DND-41 (cell line): ENCODE results near the gene PNLIPRP3.

ENCODE experiments used
- ATAC-seq: fragments of 200-7000 bp; cut with Tn5 transposase; 3 replicates; pipeline ENCODE4 v1.9.1; 2021; ENCODE audit warnings: low read depth; ENCODE audit not compliant: insufficient read depth
- DNase-seq: peaks from one replicate; pipeline ENCODE4 v3.0.0-alpha.2; 2020
- H2AFZ ChIP-seq: 2 replicates; pipeline ENCODE4 v1.6.0; 2012; ENCODE audit warnings: low read depth, low read length
- H3K27ac ChIP-seq: 2 replicates; pipeline ENCODE4 v1.5.1; 2012; ENCODE audit warnings: low read length, inconsistent platforms
- H3K27me3 ChIP-seq: fragments of 200-600 bp; sonication (generic); 2 replicates; pipeline ENCODE4 v1.6.0; 2012; ENCODE audit warnings: low read length, mild to moderate bottlenecking, inconsistent platforms; ENCODE audit not compliant: insufficient read depth, poor library complexity
- H3K36me3 ChIP-seq: 2 replicates; pipeline ENCODE4 v1.5.1; 2012; ENCODE audit warnings: low read length, inconsistent platforms; ENCODE audit not compliant: insufficient read depth
- H3K4me1 ChIP-seq: 2 replicates; pipeline ENCODE4 v1.5.1; 2012; ENCODE audit warnings: mild to moderate bottlenecking, low read length; ENCODE audit not compliant: insufficient read depth
- H3K4me2 ChIP-seq: 2 replicates; pipeline ENCODE4 v1.6.0; 2012; ENCODE audit warnings: mild to moderate bottlenecking, moderate library complexity, low read length, inconsistent platforms; ENCODE audit not compliant: insufficient read depth
- H3K4me3 ChIP-seq, 2 experiments: fragments of 200-600 bp in 1 of 2; shearing (Covaris generic) in 1 of 2; 2 replicates each; pipeline ENCODE4 v1.5.1; 2012 to 2016; ENCODE audit warnings: inconsistent platforms in 2 of 2, low read length in 2 of 2, mild to moderate bottlenecking in 2 of 2, low read depth in 1 of 2, moderate library complexity in 1 of 2
- H3K79me2 ChIP-seq: 2 replicates; pipeline ENCODE4 v1.6.0; 2012; ENCODE audit warnings: low read length, inconsistent platforms; ENCODE audit not compliant: insufficient read depth
- H3K9ac ChIP-seq: 2 replicates; pipeline ENCODE4 v1.6.0; 2012; ENCODE audit warnings: low read depth, mild to moderate bottlenecking, inconsistent platforms, low read length, moderate library complexity
- H3K9me3 ChIP-seq: 2 replicates; pipeline ENCODE4 v1.5.1; 2012; ENCODE audit warnings: low read length, moderate library complexity, mild to moderate bottlenecking, inconsistent platforms; ENCODE audit not compliant: insufficient read depth, severe bottlenecking
- H4K20me1 ChIP-seq: 2 replicates; pipeline ENCODE4 v1.6.0; 2012; ENCODE audit warnings: low read length; ENCODE audit not compliant: insufficient read depth
- EZH2 ChIP-seq: IDR thresholded peaks from 3 replicates; pipeline ENCODE4 v1.6.1; 2012; ENCODE audit warnings: borderline replicate concordance, low read depth, mild to moderate bottlenecking, moderate library complexity, low read length, inconsistent platforms; ENCODE audit not compliant: severe bottlenecking
- TF ChIP-seq, protein P1 (sequence below): IDR thresholded peaks from 2 replicates; pipeline ENCODE4 v1.5.1; 2012; ENCODE audit warnings: borderline replicate concordance, low read length, moderate library complexity, mild to moderate bottlenecking; ENCODE audit not compliant: poor library complexity, severe bottlenecking; ENCODE audit errors: extremely low read depth

The PNLIPRP3 gene

DNA sequence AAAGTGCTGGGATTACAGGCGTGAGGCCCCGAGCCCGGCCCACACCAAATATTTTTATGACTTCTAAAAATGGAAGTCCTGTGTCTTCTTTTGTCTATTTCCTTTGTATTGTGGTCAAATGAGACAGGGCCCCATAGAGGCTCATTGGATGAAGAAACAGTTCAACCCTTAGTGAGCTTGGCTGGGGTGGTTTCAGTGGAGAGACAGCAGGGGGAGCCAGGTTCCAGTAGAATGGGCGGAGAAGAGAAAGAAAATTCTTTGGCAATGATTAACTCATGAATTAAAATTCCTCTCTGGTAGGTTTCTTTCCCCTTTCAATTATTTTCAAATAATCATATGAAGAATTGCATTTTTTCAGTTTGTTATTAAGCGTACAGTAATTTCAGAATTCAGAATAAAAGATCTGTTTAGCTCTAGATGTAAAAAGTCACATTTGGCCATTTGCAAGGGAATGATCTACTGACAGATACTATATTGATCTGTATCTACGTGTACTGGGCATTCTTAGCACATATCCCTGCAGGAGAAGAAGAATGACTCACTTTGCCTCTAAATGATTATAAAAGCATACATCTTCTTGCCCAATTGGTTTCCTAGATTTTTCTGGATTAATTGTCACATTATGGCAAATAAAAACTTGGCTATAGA lies 43.2 kb downstream of the PNLIPRP3 start:
- H3K9ac ChIP-seq, result no peak overlapping the region
- no peaks in the 10 kb centered on the region for H4K20me1 ChIP-seq
- H3K9me3 ChIP-seq, result no peaks in the 10 kb centered on the region
- TF ChIP-seq, protein P1, sequence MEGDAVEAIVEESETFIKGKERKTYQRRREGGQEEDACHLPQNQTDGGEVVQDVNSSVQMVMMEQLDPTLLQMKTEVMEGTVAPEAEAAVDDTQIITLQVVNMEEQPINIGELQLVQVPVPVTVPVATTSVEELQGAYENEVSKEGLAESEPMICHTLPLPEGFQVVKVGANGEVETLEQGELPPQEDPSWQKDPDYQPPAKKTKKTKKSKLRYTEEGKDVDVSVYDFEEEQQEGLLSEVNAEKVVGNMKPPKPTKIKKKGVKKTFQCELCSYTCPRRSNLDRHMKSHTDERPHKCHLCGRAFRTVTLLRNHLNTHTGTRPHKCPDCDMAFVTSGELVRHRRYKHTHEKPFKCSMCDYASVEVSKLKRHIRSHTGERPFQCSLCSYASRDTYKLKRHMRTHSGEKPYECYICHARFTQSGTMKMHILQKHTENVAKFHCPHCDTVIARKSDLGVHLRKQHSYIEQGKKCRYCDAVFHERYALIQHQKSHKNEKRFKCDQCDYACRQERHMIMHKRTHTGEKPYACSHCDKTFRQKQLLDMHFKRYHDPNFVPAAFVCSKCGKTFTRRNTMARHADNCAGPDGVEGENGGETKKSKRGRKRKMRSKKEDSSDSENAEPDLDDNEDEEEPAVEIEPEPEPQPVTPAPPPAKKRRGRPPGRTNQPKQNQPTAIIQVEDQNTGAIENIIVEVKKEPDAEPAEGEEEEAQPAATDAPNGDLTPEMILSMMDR, result peak; percentile 36
- TF ChIP-seq EZH2, result no peak
- H2AFZ ChIP-seq, result no peak overlapping the region
- no peaks in the 10 kb centered on the region for H3K36me3 ChIP-seq
- ATAC-seq (no peak), DNase-seq (no peak)
- H3K27me3 ChIP-seq, result peaks cover 3% of the 10 kb centered on the region
- H3K4me1 ChIP-seq, result no peaks in the 10 kb centered on the region
- H3K27ac ChIP-seq, result no peak overlapping the region
- no peak overlapping the region for H3K4me2 ChIP-seq
- no peak overlapping the region for H3K4me3 ChIP-seq
- no peaks in the 10 kb centered on the region for H3K79me2 ChIP-seq

DNA sequence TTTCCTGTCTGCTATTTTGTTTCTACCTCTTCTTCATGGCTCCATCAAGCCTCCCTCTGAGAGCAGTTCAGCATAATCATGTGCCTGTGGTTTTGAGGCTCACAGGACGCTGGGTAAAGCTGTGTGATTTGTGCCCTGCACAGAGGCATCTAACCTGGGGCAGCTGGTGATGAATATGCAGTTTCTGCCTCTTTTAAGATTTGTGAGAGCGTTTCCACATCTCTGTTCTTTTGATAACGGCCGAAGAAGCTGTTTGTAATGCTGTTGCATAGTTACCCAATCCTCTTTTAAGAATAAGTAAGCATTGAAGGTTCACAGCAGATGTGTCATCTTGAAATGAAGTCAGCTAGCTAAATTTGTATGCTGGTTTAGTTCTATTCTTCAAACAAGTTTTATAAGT lies 45.2 kb downstream of the PNLIPRP3 start:
- Histone ChIP-seq H3K36me3 (no peaks in the 10 kb centered on the region), H3K9ac (no peak overlapping the region), H3K27ac (no peak overlapping the region), H3K4me3 (no peak overlapping the region), H3K9me3 (no peaks in the 10 kb centered on the region), H3K4me2 (no peak overlapping the region), H3K27me3 (peaks cover 3% of the 10 kb centered on the region), H4K20me1 (no peaks in the 10 kb centered on the region), H3K79me2 (no peaks in the 10 kb centered on the region), H3K4me1 (no peaks in the 10 kb centered on the region), H2AFZ (no peak overlapping the region)
- DNase-seq (no peak), ATAC-seq (no peak)
- no peak for TF ChIP-seq EZH2
- TF ChIP-seq, protein P1, result no peak

DNA sequence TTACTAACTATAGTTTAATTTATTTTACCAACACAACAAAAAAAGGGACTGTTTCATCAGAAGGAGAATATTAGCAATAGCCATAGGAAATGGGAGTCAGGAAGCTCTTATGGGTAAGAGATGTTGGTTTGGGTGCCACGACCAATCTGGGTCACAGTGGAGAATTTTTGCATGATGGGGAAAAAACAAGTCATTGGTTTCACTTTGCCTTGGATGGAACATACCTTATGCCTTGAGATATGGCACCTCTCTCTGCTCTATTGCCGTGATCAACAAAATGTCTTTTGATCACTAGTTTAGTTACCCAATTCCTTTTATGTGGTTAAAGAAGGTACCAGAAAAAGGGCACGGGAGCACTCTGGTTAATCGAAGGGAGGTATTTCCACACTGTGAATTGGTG lies 48.2 kb downstream of the PNLIPRP3 start:
- no peak overlapping the region for H3K27ac ChIP-seq
- peaks cover 3% of the 10 kb centered on the region for H3K27me3 ChIP-seq
- no peak overlapping the region for H3K9ac ChIP-seq
- no peaks in the 10 kb centered on the region for H3K4me1 ChIP-seq
- no peak overlapping the region for H3K4me2 ChIP-seq
- no peaks in the 10 kb centered on the region for H3K79me2 ChIP-seq
- H3K9me3 ChIP-seq, result no peaks in the 10 kb centered on the region
- H3K4me3 ChIP-seq, result no peak overlapping the region
- H2AFZ ChIP-seq, result no peak overlapping the region
- DNase-seq (no peak), ATAC-seq (no peak)
- no peaks in the 10 kb centered on the region for H3K36me3 ChIP-seq
- H4K20me1 ChIP-seq, result no peaks in the 10 kb centered on the region
- TF ChIP-seq EZH2, result no peak
- TF ChIP-seq, protein P1, result no peak
